ENCODE data around the gene SLC25A21. TPM values are rescaled to one million over a fixed set of nuclear protein-coding genes. Genes with fewer than 3 reads are reported as not detected.
"Not testable (repeated sequence)": the region's sequence is repeated elsewhere in the genome, so short reads cannot be mapped to it uniquely, and the experiment has no call there.

The SLC25A21 gene
- total RNA-seq, 1 donor from 2014 or later: not detected

DNA sequence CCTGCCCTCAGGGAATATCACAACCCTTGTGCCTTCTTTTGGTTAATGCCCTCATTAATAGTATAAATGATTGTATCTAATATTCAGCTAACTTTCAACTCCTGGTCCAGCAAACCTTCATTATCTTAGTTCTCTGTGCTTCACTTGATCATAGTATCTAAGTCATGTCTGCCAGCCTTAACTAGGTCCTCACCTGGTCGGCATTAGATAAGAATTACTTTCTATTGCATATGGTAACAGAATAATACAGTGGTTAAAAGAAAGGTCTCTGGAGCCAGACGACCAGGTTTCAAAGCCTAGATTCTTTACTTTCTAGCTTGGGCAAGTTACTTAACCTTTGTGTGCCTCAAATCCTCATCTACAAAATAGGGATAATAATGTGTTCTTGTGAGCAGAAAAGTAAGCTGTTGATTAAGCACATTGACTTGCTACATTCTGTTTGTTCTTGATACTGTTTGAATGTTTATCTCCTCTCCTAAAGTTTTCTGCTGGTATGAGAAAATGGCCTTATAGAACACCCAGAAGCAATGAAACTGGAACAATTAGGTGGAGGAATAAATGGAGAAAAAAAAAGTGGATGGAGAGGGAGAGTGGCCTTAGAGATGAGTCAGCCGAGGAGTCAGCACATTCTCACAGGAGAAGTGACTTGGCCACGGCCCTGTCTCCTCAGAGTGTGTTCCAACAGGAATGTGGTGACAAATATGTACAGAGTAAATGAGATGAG is 176.1 kb downstream of the SLC25A21 start:
- DNase-seq (ENCODE audit: low spot score): no peak

DNA sequence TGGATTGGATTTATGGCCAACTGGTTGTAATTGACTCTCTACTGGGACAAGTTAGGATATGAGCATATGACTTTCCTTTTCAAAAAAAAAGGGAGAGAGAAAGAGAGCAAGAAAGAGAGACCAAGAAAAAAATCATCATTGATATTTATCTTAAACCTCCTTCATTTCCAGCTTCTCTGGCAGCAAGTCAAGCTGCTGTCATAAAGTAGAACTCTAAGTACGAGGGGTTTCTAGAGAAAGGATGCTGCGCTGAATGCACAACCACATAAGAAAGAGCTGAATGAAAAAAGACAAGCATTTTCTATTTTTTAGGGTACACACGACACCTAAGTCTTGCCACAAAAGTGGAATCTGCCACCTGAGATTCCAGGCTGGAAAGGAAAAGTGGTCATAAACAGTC is 182.6 kb downstream of the SLC25A21 start:
- no peak for DNase-seq (ENCODE audit: low spot score)

DNA sequence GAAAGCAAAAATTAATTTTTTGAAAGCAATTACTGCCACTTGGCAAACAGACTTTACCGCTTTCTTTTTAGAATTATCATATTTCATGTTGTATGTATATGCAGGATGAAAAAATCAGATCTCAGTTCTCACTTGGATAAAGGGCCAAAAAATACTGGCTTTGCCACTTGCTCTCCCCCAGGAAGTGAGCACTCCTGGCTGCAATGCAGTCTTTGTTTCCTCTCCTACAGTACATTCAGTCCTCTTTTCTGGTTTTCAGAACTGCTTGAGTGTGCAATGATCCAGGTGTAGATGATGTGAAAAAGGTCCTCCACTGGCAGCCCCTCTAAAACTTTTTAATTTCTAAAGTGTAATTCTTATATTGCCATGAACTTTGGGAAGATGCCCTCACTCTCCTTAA is 183.4 kb downstream of the SLC25A21 start:
- no peak for DNase-seq (ENCODE audit: low spot score)

DNA sequence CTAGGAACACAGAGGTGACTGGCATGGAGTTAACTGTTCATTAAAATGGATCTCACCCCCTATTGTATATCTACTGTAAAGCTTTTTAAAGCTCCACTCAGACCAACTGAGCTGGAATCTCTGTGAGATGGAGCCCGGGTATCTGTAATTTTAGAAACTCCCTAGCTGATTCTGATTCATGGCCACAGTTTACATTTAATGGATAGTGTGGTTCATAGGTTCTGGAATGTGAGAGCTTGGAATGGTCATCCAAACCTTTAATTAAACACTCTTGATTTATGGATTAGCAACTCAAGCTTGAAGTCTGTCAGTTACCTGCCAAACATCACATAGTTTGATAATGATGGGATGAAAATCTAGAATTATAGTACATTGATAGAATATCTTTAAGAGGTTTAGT is 183.8 kb downstream of the SLC25A21 start:
- no peak for DNase-seq (ENCODE audit: low spot score)

DNA sequence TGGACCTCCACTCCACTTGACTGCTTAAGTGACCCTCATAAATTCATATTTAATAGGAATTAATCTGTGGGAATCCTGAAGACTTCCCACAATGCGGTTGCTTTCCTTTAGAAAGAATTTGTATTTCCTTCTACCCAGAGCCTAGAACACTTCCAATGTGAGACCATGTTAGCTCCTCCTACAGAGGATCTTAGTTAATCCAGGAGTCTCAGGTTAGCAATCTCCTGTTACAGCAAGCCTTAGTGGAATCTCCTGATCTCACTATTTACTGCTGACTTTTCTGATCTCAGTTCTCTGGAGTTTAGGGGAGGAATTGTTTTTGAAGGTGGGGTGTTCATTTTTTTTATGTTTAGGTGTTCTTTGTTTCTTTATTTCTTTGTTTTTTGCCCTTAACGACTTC is 186.0 kb downstream of the SLC25A21 start:
- DNase-seq (ENCODE audit: low spot score): no peak

DNA sequence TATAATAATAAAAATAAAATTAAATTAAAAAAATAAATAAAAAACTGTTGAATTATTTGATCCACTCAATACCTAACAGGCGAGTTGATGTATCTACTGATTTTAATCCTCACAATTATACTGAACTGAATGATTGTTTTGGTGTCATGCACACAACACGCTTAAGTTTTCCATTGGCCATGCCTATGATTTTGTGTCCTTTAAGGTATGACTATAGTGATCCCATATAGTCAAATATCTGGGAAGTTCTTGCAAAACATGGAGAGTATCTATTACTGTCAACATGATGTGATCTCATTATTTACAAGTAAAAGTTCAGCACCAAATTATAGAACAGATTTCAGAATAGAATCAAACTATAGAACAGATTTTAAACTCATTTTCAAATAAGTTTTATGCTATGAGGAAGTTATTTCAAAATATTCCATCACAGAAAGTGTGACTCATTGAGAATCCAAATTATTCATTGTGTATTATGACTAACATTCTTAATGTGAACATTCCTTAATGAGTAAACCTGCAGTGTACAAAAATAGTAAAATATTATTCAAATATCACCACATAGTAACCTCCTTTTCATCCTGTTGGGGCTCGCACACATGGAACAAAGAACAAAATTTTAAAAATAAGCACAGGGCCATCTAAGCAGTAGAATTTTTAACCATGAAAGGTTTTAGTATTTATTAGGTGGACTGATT is 190.4 kb downstream of the SLC25A21 start:
- no peak for DNase-seq (ENCODE audit: low spot score)

DNA sequence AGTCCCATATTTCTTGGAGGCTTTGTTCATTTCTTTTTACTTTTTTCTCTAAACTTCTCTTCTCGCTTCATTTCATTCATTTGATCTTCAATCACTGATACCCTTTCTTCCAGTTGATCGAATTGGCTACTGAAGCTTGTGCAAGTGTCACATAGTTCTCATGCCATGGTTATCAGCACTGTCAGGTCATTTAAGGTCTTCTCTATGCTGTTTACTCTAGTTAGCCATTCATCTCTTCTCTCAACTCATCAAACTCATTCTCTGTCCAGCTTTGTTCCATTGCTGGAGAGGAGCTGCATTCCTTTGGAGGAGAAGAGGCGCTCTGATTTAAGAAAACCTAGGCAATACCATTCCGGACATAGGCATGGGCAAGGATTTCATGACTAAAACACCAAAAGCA is 192.0 kb downstream of the SLC25A21 start:
- DNase-seq (ENCODE audit: low spot score): not testable (repeated sequence)

DNA sequence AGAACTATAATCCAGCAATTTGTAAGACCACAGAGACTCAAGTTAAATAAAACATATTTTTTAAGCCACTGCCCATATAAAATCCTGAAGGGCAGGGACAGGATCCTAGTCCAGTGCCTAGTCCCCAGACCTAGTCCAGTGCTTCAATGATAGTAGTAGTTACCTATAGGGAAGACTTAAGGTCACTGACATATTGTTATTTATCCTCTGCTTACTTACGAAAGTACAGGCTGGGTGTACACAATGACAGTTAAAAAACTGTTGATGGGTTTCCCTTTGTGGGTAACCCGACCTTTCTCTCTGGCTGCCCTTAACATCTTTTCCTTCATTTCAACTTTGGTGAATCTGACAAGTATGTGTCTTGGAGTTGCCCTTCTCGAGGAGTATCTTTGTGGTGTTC is 192.5 kb downstream of the SLC25A21 start:
- DNase-seq (ENCODE audit: low spot score): no peak

DNA sequence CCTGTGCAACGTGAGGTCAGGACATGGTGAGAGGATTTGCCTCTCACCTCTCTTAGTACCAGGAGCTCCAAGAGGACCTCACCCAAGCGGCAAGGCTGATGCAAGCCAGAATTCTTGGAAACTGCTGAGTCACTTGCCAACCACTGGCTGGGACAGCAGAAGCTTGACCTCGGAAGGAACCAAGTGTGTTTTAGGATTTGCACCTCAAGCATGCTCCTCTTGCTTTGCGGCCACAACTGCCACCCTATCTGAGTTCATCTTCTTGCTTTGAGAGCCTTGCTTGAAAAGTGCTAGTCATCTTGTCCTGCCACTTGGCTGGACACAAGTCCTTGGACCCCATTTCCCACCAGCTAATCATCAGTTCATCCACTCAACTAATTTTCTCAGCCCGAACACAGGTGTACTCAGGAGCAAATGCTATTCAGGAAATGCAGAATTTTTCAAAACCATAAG is 195.8 kb downstream of the SLC25A21 start:
- DNase-seq (ENCODE audit: low spot score): no peak

DNA sequence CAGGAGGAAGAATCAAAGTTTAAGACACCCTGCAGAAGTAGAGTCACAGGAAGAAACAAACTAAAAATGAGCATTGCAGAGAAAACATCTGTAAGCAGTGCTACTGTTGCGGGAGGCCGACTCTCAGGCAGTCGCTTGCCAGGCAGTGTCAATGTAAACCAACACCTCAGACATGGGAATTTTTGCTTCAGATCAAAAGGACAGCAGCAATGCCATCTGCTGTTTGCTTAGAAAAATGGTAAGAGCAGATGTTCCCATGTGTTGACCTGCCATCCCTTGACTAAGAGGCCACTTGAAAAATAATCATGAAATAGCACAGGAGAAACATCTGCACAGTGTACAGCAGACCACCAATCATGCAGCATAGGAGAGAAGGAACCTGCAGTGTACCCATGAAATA is 196.6 kb downstream of the SLC25A21 start:
- no peak for DNase-seq (ENCODE audit: low spot score)

DNA sequence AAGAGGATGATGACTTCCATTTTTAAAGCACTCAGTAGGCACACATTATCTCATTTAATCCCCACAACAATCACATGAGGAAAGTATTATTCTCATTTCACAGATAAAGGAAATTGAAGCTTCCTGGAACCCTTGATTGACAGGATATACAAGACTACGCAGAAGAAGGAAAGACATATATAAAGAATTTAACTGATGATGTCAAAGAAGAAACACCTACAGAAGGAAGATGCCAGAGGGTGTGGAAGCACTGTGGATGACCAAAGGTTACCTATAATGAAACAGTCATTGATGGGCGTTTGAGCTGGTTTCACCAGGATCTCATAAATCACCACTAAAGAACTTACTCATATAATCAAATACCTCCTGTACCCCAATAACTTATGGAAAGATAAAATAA is 197.4 kb downstream of the SLC25A21 start:
- no peak for DNase-seq (ENCODE audit: low spot score)

DNA sequence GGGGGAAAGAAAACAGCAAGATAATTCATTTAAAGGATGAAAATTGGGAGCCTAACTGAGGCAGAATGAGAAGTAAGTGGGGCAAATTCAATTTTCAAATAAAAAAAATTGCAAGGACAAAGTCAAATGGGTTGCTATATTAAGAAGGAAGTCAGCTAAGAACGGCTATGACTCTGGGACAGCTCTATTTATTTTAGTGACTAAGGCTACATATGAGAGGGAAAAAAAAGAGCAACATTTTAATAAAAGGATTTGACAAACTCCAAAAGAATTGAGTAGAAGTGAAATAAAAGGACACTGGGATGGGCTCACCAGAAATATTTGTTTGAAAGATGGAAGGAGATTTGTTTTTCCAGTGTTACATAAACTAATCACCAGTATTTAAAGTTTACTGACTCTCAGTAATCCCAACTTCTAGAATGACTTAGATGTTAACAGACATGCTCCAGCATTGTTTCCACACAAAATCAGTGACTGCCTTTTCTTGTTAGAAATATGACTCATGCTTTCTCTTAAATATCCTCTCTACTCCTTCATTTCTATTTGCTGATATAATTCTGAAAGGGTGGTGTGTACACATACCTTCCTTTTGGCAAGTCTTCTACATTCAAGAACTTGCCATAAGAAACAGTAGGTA is 198.5 kb downstream of the SLC25A21 start:
- DNase-seq (ENCODE audit: low spot score): no peak

DNA sequence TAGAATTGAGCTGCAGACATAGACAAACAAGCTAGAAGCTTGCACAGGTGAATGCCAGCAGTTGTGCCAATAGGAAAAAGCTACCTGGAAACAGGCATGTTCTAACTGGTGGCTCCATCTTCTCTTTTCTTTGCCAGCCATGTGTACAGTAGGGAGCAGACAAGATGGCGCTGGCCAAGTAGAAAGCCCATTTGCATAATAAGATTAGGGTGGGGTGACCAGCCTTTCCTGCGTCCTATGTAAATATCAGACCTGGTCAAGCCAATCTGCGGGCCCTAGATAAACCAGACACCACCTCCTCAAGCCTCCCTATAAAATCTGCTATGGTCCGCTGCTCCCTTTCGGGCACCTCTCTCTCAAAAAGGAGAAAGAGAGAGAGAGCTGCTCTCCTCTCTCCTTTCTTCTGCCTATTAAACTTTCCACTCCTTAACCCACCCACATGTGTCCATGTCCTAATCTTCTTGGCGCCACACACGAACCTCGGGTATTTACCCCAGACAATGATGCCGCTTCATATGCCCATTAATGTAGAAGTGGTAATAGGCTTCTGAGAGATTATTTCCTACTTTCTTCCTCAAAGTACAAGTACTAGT is 201.0 kb downstream of the SLC25A21 start:
- DNase-seq (ENCODE audit: low spot score): no peak

DNA sequence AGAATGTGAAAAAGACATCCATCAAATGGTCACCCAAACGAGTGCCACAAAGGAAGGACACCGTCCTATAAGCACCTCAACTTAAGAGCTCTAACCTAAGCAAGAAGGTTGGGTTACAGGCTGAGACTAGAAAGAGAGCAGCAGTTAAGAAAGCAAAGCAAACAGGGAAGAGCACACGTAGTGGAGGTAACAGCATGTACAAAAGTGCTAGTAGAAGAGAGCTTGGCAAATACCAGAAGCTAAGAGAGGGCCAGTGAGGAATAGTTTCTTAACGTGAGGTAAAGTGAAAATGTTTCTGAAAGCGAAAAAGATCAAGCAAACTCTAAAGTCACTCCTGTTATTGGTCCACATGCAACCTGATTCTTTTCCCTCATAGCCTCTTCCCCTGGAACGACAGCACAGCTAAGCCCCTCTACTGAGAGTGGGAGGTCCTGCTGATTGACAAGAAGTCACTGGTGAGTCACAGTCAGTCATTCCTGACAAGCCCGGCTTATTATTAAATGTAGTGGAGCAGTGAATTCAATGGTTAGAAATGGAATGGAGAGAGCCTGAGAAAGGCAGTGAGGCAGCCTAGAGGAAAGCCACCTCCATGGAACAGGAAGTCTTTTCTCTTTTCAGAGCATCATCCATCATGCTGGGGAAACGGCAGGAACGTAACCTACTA is 204.4 kb downstream of the SLC25A21 start:
- DNase-seq (ENCODE audit: low spot score): no peak

DNA sequence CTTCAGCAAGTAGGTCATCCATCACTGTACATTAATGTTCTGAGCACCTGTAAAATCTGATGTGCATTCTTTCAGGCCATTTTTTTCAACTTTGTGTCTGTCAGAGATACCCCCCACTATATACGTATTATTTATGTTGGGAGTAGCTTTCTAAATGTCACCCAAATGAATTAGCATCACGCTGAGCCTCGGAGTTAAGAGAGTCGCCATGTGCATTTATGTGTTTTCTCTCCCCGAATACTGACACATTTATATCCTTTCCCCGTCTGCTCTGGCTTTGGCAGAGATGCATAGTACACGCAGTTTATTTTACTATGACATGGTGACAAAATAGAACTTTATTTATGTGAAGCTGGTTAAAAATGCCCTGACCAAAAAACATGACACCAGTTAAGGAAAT is 216.4 kb downstream of the SLC25A21 start:
- DNase-seq (ENCODE audit: low spot score): no peak

DNA sequence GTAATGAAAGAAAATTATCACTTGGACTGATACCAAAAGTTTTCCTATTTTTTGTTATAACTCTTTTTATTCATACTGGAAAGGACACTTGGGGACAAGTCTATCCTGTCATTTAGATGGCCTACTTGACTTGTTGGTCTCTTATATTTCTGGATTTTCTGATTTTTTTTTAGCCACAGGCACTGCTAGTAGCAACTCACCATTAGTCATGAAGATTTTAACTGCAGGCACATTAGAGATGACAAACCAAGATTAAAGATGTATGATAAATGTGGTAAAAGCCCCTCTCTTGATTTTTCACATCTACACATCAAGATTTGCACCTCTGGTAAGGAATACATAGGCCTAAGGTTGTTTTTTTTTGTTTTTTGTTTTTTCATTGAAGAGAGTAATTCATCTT is 217.0 kb downstream of the SLC25A21 start:
- no peak for DNase-seq (ENCODE audit: low spot score)

DNA sequence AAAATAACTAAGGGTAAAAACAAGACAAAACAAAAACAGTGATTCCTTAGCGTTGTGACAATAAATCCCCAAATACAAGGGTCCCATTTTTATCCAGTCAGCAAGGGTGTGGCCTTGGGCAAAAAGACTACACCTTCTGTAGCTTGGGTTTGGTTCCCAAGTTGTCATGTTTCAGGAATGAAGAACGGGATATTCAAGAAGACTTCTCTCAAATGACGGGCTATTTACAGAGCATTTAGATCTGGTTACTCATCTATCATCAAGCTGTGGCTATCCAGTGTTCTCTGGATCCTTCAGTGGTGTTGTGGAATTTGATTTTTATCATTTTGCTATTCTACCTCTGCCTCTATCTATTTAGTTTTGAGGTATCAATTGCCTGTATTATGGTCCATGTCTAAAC is 219.7 kb downstream of the SLC25A21 start:
- no peak for DNase-seq (ENCODE audit: low spot score)

DNA sequence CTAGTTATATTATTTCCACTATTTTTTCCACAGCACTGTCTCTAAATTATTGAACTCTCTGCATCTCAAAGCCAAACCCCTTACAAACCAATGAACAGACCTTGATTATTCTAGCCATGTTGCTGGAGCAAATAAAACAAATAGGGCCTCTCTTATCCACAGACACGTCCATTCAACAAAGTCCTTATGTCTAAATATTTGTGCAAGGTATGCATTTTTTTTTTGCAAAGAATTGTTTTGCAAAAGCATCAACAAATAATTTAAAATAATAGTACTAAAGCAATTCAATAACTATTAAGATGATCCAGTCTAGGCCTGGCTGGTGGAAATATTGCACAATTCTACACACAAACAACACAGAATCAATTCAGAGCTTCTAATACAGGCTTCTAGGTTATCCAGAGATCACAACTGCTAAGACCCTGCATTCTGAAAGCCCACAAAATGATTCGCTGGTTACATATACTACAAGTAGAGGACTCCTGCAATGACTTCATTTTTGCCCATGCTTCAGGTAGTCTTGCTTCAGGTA is 221.0 kb downstream of the SLC25A21 start:
- no peak for DNase-seq (ENCODE audit: low spot score)

DNA sequence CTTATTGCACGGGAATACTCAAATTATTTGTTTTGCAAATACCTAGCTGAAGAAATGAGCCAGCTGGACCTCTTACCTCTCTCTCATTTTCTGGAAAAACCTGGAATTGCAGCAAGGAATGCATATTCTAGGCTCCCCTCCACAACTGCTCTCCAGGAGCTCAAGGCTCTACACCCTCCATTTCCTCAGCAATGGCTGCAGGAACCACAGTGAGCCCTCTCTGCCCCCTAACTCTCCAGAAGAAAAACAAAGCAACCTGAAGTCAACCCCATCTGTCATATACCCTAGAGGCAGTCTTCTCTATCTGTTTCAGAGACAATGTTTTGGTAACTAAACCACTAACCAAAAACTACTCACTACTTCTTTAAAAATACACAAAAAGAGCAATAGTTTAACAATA is 221.6 kb downstream of the SLC25A21 start:
- DNase-seq (ENCODE audit: low spot score): no peak

DNA sequence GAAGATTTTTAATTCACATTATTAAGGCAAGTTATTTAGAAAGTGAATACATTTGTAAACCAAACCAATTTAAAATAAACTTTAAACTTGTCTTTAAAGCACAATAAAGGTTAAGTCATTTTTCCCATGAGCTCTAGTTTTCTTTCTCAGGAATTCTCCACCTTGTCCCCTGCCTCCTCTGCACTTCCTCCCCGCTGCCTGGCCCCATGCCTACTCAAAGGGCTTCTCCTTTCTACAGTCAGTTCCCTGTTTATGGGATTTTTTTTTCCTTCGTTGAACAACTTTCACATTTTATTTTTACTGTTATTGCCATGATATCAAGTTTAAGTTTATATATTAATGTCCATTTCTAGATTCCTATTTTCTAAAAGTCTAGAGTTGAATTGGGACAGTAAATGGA is 223.0 kb downstream of the SLC25A21 start:
- no peak for DNase-seq (ENCODE audit: low spot score)

DNA sequence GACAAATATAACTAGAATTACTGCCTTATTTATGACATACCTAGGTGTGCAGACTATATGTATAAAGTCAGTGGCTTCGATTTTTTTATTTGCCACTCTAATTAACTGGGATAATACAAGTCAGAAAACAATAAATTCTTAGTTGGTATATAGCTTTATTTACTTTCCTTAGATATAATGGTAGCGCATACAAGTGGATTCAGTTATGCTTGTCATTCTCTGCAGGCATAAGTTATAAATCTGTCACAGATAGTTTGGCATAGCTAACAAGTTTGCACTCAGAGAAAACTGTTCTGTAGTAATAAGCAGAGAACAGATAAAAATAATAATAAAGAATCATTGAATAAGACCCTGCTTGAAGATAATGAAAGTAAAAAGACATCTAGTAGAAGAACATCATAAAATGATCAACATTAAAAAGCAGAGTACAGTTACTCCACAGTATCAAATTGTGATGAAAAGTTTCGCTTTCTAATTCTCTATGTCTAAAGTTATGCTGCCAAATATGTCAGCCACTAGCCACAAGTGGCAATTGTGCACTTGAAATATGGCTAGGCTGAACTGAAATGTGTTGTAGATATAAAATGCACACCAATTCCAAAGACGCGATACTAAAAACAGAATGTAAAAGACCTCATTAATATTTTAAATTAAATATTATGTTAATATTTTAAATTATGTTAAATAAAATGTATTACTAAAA is 224.1 kb downstream of the SLC25A21 start:
- no peak for DNase-seq (ENCODE audit: low spot score)
